Tibial artery (tissue), 4 donors: Measurements from ENCODE around the gene FLACC1.
"Not testable (repeated sequence)": the region's sequence is repeated elsewhere in the genome, so short reads cannot be mapped to it uniquely, and the experiment has no call there.

Experiments
- DNase-seq, 2 donors: peaks; one replicate each; pipeline ENCODE4 v3.0.0-alpha.2; 2019
- H3K27ac ChIP-seq, 2 donors: fragments of 200-600 bp; sonication (generic) in 1 of 2; 1 replicate in 1 of 2; 2 replicates in 1 of 2; pipeline ENCODE4 v1.5.1; 2018 to 2019; ENCODE audit warnings: mild to moderate bottlenecking in 1 of 2
- H3K27me3 ChIP-seq, 2 donors: fragments of 200-600 bp; sonication (generic) in 1 of 2; one replicate each; pipeline versions ENCODE4 v1.5.1 to v1.6.0; 2016 to 2019
- H3K36me3 ChIP-seq, 3 donors: fragments of 200-600 bp; sonication (generic) in 2 of 3; one replicate each; pipeline ENCODE4 v1.5.1; 2016 to 2019; ENCODE audit warnings: mild to moderate bottlenecking in 2 of 3
- H3K4me1 ChIP-seq, 4 donors: fragments of 200-600 bp; sonication (generic) in 2 of 4; 1 replicate in 3 of 4; 2 replicates in 1 of 4; pipeline ENCODE4 v1.5.1; 2016 to 2019
- H3K4me3 ChIP-seq, 2 donors: fragments of 200-600 bp; sonication (generic) in 1 of 2; 1 replicate in 1 of 2; 2 replicates in 1 of 2; pipeline ENCODE4 v1.5.1; 2018 to 2019; ENCODE audit warnings: mild to moderate bottlenecking in 2 of 2
- H3K9me3 ChIP-seq, 3 donors: fragments of 200-600 bp; sonication (generic) in 1 of 3; one replicate each; pipeline ENCODE4 v1.5.1; 2016 to 2019
- CTCF ChIP-seq, 2 experiments: fragments of 200-600 bp in 1 of 2; fragments of 450-650 bp in 1 of 2; IDR thresholded peaks; one replicate each; pipeline ENCODE4 v1.5.1; 2017 to 2019; ENCODE audit warnings: antibody characterized with exemption in 2 of 2, mild to moderate bottlenecking in 1 of 2, moderate library complexity in 1 of 2
- intact Hi-C: fragments of 100-400 bp; cut with DNase I; formaldehyde crosslinking; loops from one replicate; pipeline ENCODE4 v1.15.0; 2023; ENCODE audit warnings: low total_unique reads

Gene FLACC1

GRCh38 chr2:201242571-201243277 lies 114.4 kb downstream of the FLACC1 start:
- H3K9me3 ChIP-seq: no peaks in the 10 kb centered on the region

DNA sequence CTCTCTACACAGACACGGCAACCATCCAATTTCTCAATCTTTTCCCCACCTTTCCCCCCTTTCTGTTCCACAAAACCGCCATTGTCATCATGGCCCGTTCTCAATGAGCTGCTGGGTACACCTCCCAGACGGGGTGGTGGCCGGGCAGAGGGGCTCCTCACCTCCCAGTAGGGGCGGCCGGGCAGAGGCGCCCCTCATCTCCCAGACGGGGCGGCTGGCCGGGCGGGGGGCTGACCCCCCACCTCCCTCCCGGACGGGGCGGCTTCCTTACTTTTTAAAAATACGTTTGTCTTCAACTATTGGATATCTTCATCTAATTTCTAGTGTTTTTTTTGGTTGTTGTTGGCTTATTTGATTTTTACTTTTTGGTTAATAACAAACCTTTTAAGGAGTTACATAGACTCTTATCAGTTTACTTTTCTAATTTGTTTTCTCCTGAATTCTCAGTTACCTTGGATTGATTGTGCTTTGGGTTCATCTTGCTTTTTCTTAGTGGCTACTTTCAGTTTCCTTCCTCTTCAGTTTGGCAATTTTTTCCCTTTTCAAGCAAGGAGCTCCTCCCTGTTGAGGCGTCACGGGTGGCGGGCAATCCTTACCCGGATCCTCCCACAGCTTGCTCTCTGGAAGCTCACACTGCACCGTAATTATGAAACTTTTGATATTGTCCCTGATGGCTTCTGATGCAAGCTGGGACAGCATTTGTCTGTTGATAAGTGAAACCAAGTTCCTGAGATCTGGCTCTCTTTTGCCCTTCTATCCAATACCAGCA lies 117.8 kb downstream of the FLACC1 start:
- H3K4me3 ChIP-seq, H3K27me3 ChIP-seq, H3K36me3 ChIP-seq, H3K9me3 ChIP-seq: not testable (repeated sequence)
- DNase-seq: peak; percentile 84 to 88
- peak overlapping the region; percentile 25 to 26 for H3K27ac ChIP-seq
- H3K4me1 ChIP-seq: peaks cover 0 to 25% (median 8%) of the 10 kb centered on the region in 4 donors
- intact Hi-C loops: loop anchor here (5.0 kb wide), 1 partner anchor 123 kb away; no protein-coding TSS in a partner anchor

More at GRCh38 chr2:201242571-201243277, 114.4 kb downstream of the FLACC1 start:
- Histone ChIP-seq H3K4me3 (no peak overlapping the region), H3K4me1 (peaks cover 0 to 4% (median 0%) of the 10 kb centered on the region in 4 donors), H3K27me3 (no peaks in the 10 kb centered on the region), H3K36me3 (no peaks in the 10 kb centered on the region), H3K27ac (no peak overlapping the region)
- intact Hi-C loops: loop anchor here (10.0 kb wide), 1 partner anchor 382 kb away; no protein-coding TSS in a partner anchor
- no peak for DNase-seq
- TF ChIP-seq CTCF (IDR thresholded peaks at IDR 0.05): no peak
